Measurements from ENCODE around the gene PARD3B. TPM values are rescaled to one million over a fixed set of nuclear protein-coding genes. Genes with fewer than 3 reads are reported as not detected.

The PARD3B gene
- total RNA-seq, 1 experiment from 2014 or later: 6.4 TPM

DNA sequence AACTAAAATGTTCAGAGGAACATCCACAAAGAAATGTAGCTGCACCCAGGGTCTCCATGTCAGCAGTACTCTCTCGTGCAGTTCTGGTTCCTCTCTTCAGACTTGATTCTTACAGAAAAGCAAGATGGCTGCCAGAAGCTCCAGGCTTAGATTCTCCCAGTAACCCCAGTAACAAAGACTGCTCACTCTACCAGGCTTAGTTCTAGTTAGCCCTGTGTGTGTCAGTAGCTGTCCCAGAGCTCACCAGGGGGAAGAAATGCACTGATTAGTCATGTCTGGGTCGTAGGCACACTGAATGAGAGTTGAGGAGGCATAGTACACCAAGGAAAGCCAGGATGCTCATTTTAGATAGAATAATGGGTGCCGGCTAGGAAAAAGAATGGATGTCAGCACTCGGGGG, 742.0 kb downstream of the PARD3B start:
- H4K5ac ChIP-seq (ENCODE audit: insufficient read length, low read depth, low read length): no peak overlapping the region
- no peak overlapping the region for H3K56ac ChIP-seq (ENCODE audit: insufficient read length, low read depth, low read length)
- no peaks in the 10 kb centered on the region for H4K20me1 ChIP-seq (ENCODE audit: control insufficient read depth, insufficient read depth, insufficient read length)
- H2BK120ac ChIP-seq (ENCODE audit: low read depth, low read length, poor library complexity, severe bottlenecking): no peak overlapping the region
- H3K4me2 ChIP-seq (ENCODE audit: insufficient read depth, insufficient read length, low read length): no peak overlapping the region
- H3T11ph ChIP-seq (ENCODE audit: low read length): no peak overlapping the region
- H3K9me3 ChIP-seq (ENCODE audit: control insufficient read depth, low read depth, low read length): no peaks in the 10 kb centered on the region
- no peak overlapping the region for H3K27ac ChIP-seq (ENCODE audit: insufficient read length, low read depth, low read length)
- no peak overlapping the region for H4K91ac ChIP-seq (ENCODE audit: insufficient read length, low read depth, low read length)
- H2BK20ac ChIP-seq (ENCODE audit: low read depth, low read length, poor library complexity, severe bottlenecking): no peak overlapping the region
- no peaks in the 10 kb centered on the region for H3K4me1 ChIP-seq (ENCODE audit: insufficient read depth, low read length)
- H2AK5ac ChIP-seq (ENCODE audit: insufficient read length, low read length): no peak overlapping the region
- Mint-ChIP-seq H3K4me1 (peaks cover 20 to 24% of the 10 kb centered on the region in 2 experiments), H3K27ac (no peak overlapping the region; a peak in 2 of 7 replicates), H3K9me3 (peaks cover 2 to 9% of the 10 kb centered on the region in 2 experiments; a peak in 4 of 5 replicates), H3K4me3 (no peak overlapping the region), H3K36me3 (ENCODE audit: insufficient read depth in 1 of 3, low read depth in 3 of 3) (peaks cover 4 to 12% (median 7%) of the 10 kb centered on the region in 3 experiments; a peak in 5 of 7 replicates), H3K27me3 (ENCODE audit: low read depth) (no peaks in the 10 kb centered on the region)
- no peak overlapping the region for H2AFZ ChIP-seq (ENCODE audit: low read length)
- H3K4ac ChIP-seq (ENCODE audit: low read depth, low read length): no peak overlapping the region
- DNase-seq: no peak
- no peak overlapping the region for H2BK5ac ChIP-seq (ENCODE audit: insufficient read length, low read length)
- H2BK12ac ChIP-seq (ENCODE audit: insufficient read length, low read depth, low read length): no peak overlapping the region
- H3K23ac ChIP-seq (ENCODE audit: insufficient read length, low read depth, low read length): no peak overlapping the region
- no peak overlapping the region for H4K8ac ChIP-seq (replicated peaks; ENCODE audit: insufficient read length, low read depth, low read length)
- no peak overlapping the region for H3K9ac ChIP-seq (ENCODE audit: extremely low read depth, insufficient read length, low read length)
- no peaks in the 10 kb centered on the region for H3K23me2 ChIP-seq (ENCODE audit: insufficient read length, low read depth, low read length, poor library complexity, severe bottlenecking)
- no peaks in the 10 kb centered on the region for H3K27me3 ChIP-seq (ENCODE audit: insufficient read depth, low read length)
- no peak overlapping the region for H2BK15ac ChIP-seq (ENCODE audit: low read depth, low read length)
- no peak overlapping the region for H3K14ac ChIP-seq (ENCODE audit: insufficient read depth, low read length)
- no CpG with 5 or more reads among the region's 4 CpGs for WGBS (ENCODE audit: extremely low coverage, insufficient read length, low lambda C conversion rate)
- TF ChIP-seq, protein P1, sequence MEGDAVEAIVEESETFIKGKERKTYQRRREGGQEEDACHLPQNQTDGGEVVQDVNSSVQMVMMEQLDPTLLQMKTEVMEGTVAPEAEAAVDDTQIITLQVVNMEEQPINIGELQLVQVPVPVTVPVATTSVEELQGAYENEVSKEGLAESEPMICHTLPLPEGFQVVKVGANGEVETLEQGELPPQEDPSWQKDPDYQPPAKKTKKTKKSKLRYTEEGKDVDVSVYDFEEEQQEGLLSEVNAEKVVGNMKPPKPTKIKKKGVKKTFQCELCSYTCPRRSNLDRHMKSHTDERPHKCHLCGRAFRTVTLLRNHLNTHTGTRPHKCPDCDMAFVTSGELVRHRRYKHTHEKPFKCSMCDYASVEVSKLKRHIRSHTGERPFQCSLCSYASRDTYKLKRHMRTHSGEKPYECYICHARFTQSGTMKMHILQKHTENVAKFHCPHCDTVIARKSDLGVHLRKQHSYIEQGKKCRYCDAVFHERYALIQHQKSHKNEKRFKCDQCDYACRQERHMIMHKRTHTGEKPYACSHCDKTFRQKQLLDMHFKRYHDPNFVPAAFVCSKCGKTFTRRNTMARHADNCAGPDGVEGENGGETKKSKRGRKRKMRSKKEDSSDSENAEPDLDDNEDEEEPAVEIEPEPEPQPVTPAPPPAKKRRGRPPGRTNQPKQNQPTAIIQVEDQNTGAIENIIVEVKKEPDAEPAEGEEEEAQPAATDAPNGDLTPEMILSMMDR (conservative IDR thresholded peaks at IDR 0.05): no peak
- no peak overlapping the region for H3K18ac ChIP-seq (ENCODE audit: insufficient read length, low read depth, low read length)
- no peaks in the 10 kb centered on the region for H3K79me2 ChIP-seq (ENCODE audit: insufficient read depth, low read length)
- no peaks in the 10 kb centered on the region for H3K79me1 ChIP-seq (ENCODE audit: insufficient read depth, low read depth, low read length, poor library complexity, severe bottlenecking)

Measured in H9 (cell line).